Endothelial cell of umbilical vein (primary cell): Measurements from ENCODE around the gene MAGI1. TPM values are rescaled to one million over a fixed set of nuclear protein-coding genes. Genes with fewer than 3 reads are reported as not detected.

Source experiments
- BruUV-seq: library from RNA; stranded (reverse); fragments of 400-500 nt; replicated peaks from 2 replicates; lab custom pipeline; 2021; lab: Mats Ljungman, UMichigan
- CTCF ChIA-PET: fragments of 300-600, 350-600 bp; sonication (Branson Sonifier 250); formaldehyde crosslinking; loops from one replicate; lab custom pipeline; 2021; ENCODE audit warnings: antibody characterized with exemption, inconsistent platforms; lab: Charles Lee
- POLR2A ChIA-PET: fragments of 300-600, 350-600 bp; sonication (Branson Sonifier 250); formaldehyde crosslinking; loops from one replicate; lab custom pipeline; 2021; ENCODE audit warnings: antibody characterized with exemption, inconsistent platforms; lab: Charles Lee
- DNase-seq: peaks from one replicate; pipeline ENCODE4 v3.0.0-alpha.2; 2011; ENCODE audit warnings: low read depth, low spot score
- FAIRE-seq: peaks from 2 replicates; lab custom pipeline; 2011; peaks lifted over from hg19 to GRCh38; lab: Jason Lieb, UNC
- H2AFZ ChIP-seq: 2 replicates; pipeline ENCODE4 v1.6.0; 2012; ENCODE audit warnings: low read depth, low read length, control low read depth, inconsistent platforms
- H3K27ac ChIP-seq: 2 replicates; pipeline ENCODE4 v1.5.1; 2011; ENCODE audit warnings: low read depth, mild to moderate bottlenecking, control low read depth, low read length, moderate library complexity; ENCODE audit not compliant: insufficient read depth
- H3K27me3 ChIP-seq, 2 experiments: 2 replicates each; pipeline versions ENCODE4 v1.6.0 to v1.6.1; 2011; ENCODE audit warnings: low read length in 2 of 2, mixed read lengths in 1 of 2; ENCODE audit not compliant: control insufficient read depth in 2 of 2, insufficient read depth in 2 of 2
- H3K36me3 ChIP-seq, 2 experiments: 2 replicates in 1 of 2; 3 replicates in 1 of 2; pipeline ENCODE4 v1.5.1; 2011; ENCODE audit warnings: low read length in 2 of 2, mild to moderate bottlenecking in 1 of 2, moderate library complexity in 1 of 2; ENCODE audit not compliant: control insufficient read depth in 2 of 2, insufficient read depth in 2 of 2; ENCODE audit errors: extremely low read depth in 1 of 2
- H3K4me1 ChIP-seq: 3 replicates; pipeline ENCODE4 v1.5.1; 2011; ENCODE audit warnings: mild to moderate bottlenecking, low read length; ENCODE audit not compliant: control insufficient read depth, insufficient read depth; ENCODE audit errors: extremely low read depth
- H3K4me2 ChIP-seq: 2 replicates; pipeline ENCODE4 v1.6.1; 2011; ENCODE audit warnings: low read length, control low read depth, mixed read lengths; ENCODE audit not compliant: insufficient read depth
- H3K4me3 ChIP-seq, 3 experiments: fragments of 200-600 bp in 1 of 3; sonication (generic), shearing (Covaris generic) in 1 of 3; replicated peaks in 1 of 3; 2 replicates each; pipeline ENCODE4 v1.5.1; 2011 to 2016; ENCODE audit warnings: control low read depth in 3 of 3, low read length in 3 of 3, mild to moderate bottlenecking in 2 of 3, inconsistent platforms in 1 of 3, low read depth in 1 of 3, moderate library complexity in 1 of 3; ENCODE audit not compliant: insufficient read depth in 1 of 3
- H3K79me2 ChIP-seq: 2 replicates; pipeline ENCODE4 v1.6.0; 2012; ENCODE audit warnings: low read length, inconsistent platforms; ENCODE audit not compliant: control insufficient read depth, insufficient read depth
- H3K9ac ChIP-seq: replicated peaks from 2 replicates; pipeline ENCODE3; 2011; ENCODE audit warnings: low read length, control low read depth; ENCODE audit not compliant: insufficient read depth; ENCODE audit errors: extremely low read depth
- H3K9me1 ChIP-seq: replicated peaks from 3 replicates; pipeline ENCODE4 v1.6.0; 2011; ENCODE audit warnings: mild to moderate bottlenecking, low read length; ENCODE audit not compliant: control insufficient read depth, insufficient read depth; ENCODE audit errors: extremely low read depth
- H3K9me3 ChIP-seq: replicated peaks from 2 replicates; pipeline ENCODE4 v1.5.1; 2012; ENCODE audit warnings: low read length, inconsistent platforms; ENCODE audit not compliant: control insufficient read depth, insufficient read depth
- H4K20me1 ChIP-seq: replicated peaks from 2 replicates; pipeline ENCODE3; 2011; ENCODE audit warnings: mild to moderate bottlenecking, low read length; ENCODE audit not compliant: control insufficient read depth, insufficient read depth; ENCODE audit errors: extremely low read depth
- CTCF ChIP-seq, 2 donors: IDR thresholded peaks; 1 replicate in 1 of 2; 2 replicates in 1 of 2; pipeline ENCODE4 v1.5.1; 2011; ENCODE audit warnings: low read length in 2 of 2, mild to moderate bottlenecking in 2 of 2, moderate library complexity in 2 of 2, control low read depth in 1 of 2, inconsistent platforms in 1 of 2, low read depth in 1 of 2; ENCODE audit not compliant: insufficient read depth in 1 of 2; ENCODE audit errors: extremely low read depth in 1 of 2
- EZH2 ChIP-seq: IDR thresholded peaks from 2 replicates; pipeline ENCODE4 v1.6.1; 2012; ENCODE audit warnings: borderline replicate concordance, low read depth, mild to moderate bottlenecking, moderate library complexity, low read length, inconsistent platforms; ENCODE audit not compliant: severe bottlenecking
- FOS ChIP-seq: IDR thresholded peaks from 2 replicates; pipeline ENCODE4 v1.6.1; 2011; ENCODE audit warnings: mild to moderate bottlenecking, low read length, moderate library complexity, borderline replicate concordance; ENCODE audit not compliant: insufficient read depth
- GATA2 ChIP-seq: IDR thresholded peaks from 2 replicates; pipeline ENCODE4 v1.7.0; 2011; ENCODE audit warnings: low read depth, mild to moderate bottlenecking, moderate library complexity, mixed read lengths, low read length; ENCODE audit not compliant: insufficient read length, insufficient read depth
- JUN ChIP-seq: IDR thresholded peaks from 2 replicates; pipeline ENCODE4 v1.6.1; 2011; ENCODE audit warnings: borderline replicate concordance, low read depth; ENCODE audit not compliant: insufficient read length, insufficient read depth
- MAX ChIP-seq: IDR thresholded peaks from 2 replicates; pipeline ENCODE4 v1.6.1; 2011; ENCODE audit not compliant: insufficient read depth, insufficient read length
- MYC ChIP-seq: IDR thresholded peaks from one replicate; pipeline ENCODE4 v1.6.1; 2011; ENCODE audit warnings: mild to moderate bottlenecking, low read depth, low read length
- POLR2A ChIP-seq: IDR thresholded peaks from 2 replicates; pipeline ENCODE4 v1.6.1; 2012; ENCODE audit warnings: low read depth, mild to moderate bottlenecking, control low read depth, low read length
- POLR2AphosphoS5 ChIP-seq: IDR thresholded peaks from 2 replicates; pipeline ENCODE4 v1.6.1; 2012; ENCODE audit warnings: low read depth, mild to moderate bottlenecking, control low read depth, low read length, moderate library complexity; ENCODE audit not compliant: insufficient read depth
- dilution Hi-C: fragments of 300-500 bp; cut with MboI; formaldehyde crosslinking; loops from one replicate; pipeline ENCODE4 v1.15.0; 2019; ENCODE audit warnings: low sequenced_read_pairs; ENCODE audit not compliant: extremely low pct_ligation_motif_present
- intact Hi-C: fragments of 100-400 bp; cut with micrococcal nuclease; formaldehyde crosslinking; loops from one replicate; pipeline ENCODE4 v1.10.0; 2022
- polyA plus RNA-seq, 4 experiments: library from polyadenylated mRNA; depleted of rRNA in 3 of 4; stranded (reverse) in 3 of 4; unstranded in 1 of 4; fragments of >200 nt; gene quantifications; 2 replicates each; pipeline versions ENCODE4 v1.2.1 to v1.2.3, GENCODE V29; 2011 to 2012; ENCODE audit warnings: missing spikeins in 1 of 4
- total RNA-seq: library from RNA; stranded (reverse); gene quantifications from 2 replicates; pipeline ENCODE4 v1.2.3, GENCODE V29; 2021

Gene MAGI1
- total and polyA plus RNA-seq, 2 donors (not counting 3 experiments of a cell fraction or from before 2014, with no cell fraction given): 10.1 to 47.9 TPM

DNA sequence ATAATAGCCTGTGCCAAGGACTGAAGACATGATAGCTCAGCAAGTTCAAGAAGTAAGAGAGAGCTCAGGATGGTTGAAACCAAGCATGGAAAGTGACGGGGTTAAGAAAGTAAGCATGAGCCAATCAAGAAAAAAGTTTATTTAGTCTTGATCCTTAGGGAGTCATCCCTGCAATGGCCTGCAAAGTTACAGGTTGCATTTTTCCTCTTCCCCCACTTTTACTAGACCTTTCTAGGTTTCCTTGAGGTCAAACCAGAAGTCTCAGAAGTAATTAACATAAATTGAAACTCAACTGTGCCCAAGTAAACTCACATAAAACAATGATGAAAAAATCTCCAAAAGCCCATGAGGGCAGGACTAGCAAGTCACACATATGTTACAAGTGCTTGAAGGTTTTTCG, 250.9 kb downstream of the MAGI1 start:
- Histone ChIP-seq H3K9ac (no peak overlapping the region), H3K79me2 (no peaks in the 10 kb centered on the region), H2AFZ (no peak overlapping the region), H3K9me3 (no peaks in the 10 kb centered on the region), H3K4me3 (no peak overlapping the region), H3K27ac (no peak overlapping the region), H4K20me1 (no peaks in the 10 kb centered on the region), H3K4me1 (no peaks in the 10 kb centered on the region), H3K4me2 (no peak overlapping the region), H3K9me1 (no peaks in the 10 kb centered on the region), H3K27me3 (no peaks in the 10 kb centered on the region), H3K36me3 (no peaks in the 10 kb centered on the region)
- no peak for TF ChIP-seq POLR2A
- TF ChIP-seq MYC: no peak
- no peak for TF ChIP-seq EZH2
- TF ChIP-seq MAX: no peak
- no peak for TF ChIP-seq JUN
- TF ChIP-seq CTCF (IDR thresholded peaks at IDR 0.05; ENCODE audit: extremely low read depth in 1 of 2, insufficient read depth in 1 of 2, low read depth in 1 of 2, low read length in 2 of 2): no peak
- TF ChIP-seq GATA2: no peak
- no peak for TF ChIP-seq FOS
- no peak for TF ChIP-seq POLR2AphosphoS5
- POLR2A ChIA-PET: no interaction called here
- CTCF ChIA-PET: interaction anchor here (1.2 to 1.5 kb wide), 4 partner anchors 9 to 408 kb away, joined by 3 to 7 read pairs (median 4); no protein-coding TSS in a partner anchor
- FAIRE-seq (no peak), DNase-seq (no peak)
- dilution Hi-C loops (no loop called here), intact Hi-C loops (no loop called here)
- BruUV-seq: no TSS peak
